ENCODE measurements around the gene GRIP1. TPM values are rescaled to one million over a fixed set of nuclear protein-coding genes. Genes with fewer than 3 reads are reported as not detected.

GRIP1 gene
- total and polyA plus RNA-seq, 4 donors: 0.38 to 3.4 (median 1.3) TPM

GRCh38 chr12:66359300-66359699, 319.6 kb downstream of the GRIP1 start:
- DNase-seq: no peak
- Histone ChIP-seq H3K9me3 (ENCODE audit: control insufficient read depth, low read length) (no peaks in the 10 kb centered on the region), H3K27ac (ENCODE audit: low read depth in 1 of 2, low read length in 2 of 2) (no peak overlapping the region), H3K36me3 (ENCODE audit: control insufficient read depth in 1 of 2, insufficient read depth in 2 of 2, low read length in 1 of 2) (no peaks in the 10 kb centered on the region), H3K27me3 (ENCODE audit: control insufficient read depth in 1 of 2, insufficient read depth in 2 of 2, low read length in 1 of 2) (no peaks in the 10 kb centered on the region), H3K4me3 (ENCODE audit: low read length in 2 of 2) (no peak overlapping the region), H3K4me1 (ENCODE audit: control insufficient read depth in 1 of 2, insufficient read depth in 2 of 2, low read length in 2 of 2) (no peaks in the 10 kb centered on the region)
- no peak for ATAC-seq (ENCODE audit: low FRiP score)
- intact Hi-C loops (cut with DNase I): no loop called here

- Histone ChIP-seq H3K36me3 (ENCODE audit: control insufficient read depth in 1 of 2, insufficient read depth in 2 of 2, low read length in 1 of 2) (no peaks in the 10 kb centered on the region), H3K27me3 (ENCODE audit: control insufficient read depth in 1 of 2, insufficient read depth in 2 of 2, low read length in 1 of 2) (no peaks in the 10 kb centered on the region), H3K9me3 (ENCODE audit: control insufficient read depth, low read length) (no peaks in the 10 kb centered on the region), H3K4me1 (ENCODE audit: control insufficient read depth in 1 of 2, insufficient read depth in 2 of 2, low read length in 2 of 2) (no peaks in the 10 kb centered on the region), H3K27ac (ENCODE audit: low read depth in 1 of 2, low read length in 2 of 2) (no peak overlapping the region), H3K4me3 (ENCODE audit: low read length in 2 of 2) (no peak overlapping the region)
- intact Hi-C loops (cut with DNase I): no loop called here
- DNase-seq (no peak), ATAC-seq (ENCODE audit: low FRiP score) (no peak)
- 70 to 71% methylated on average over 6 of the region's 6 CpGs for WGBS, 2 donors
Observed at GRCh38 chr12:66354291-66354690, 324.6 kb downstream of the GRIP1 start.

GRCh38 chr12:66352899-66353298, 326.0 kb downstream of the GRIP1 start:
- intact Hi-C loops (cut with DNase I): no loop called here
- Histone ChIP-seq H3K27me3 (ENCODE audit: control insufficient read depth in 1 of 2, insufficient read depth in 2 of 2, low read length in 1 of 2) (no peaks in the 10 kb centered on the region), H3K36me3 (ENCODE audit: control insufficient read depth in 1 of 2, insufficient read depth in 2 of 2, low read length in 1 of 2) (no peaks in the 10 kb centered on the region), H3K4me1 (ENCODE audit: control insufficient read depth in 1 of 2, insufficient read depth in 2 of 2, low read length in 2 of 2) (no peaks in the 10 kb centered on the region), H3K4me3 (ENCODE audit: low read length in 2 of 2) (no peak overlapping the region), H3K9me3 (ENCODE audit: control insufficient read depth, low read length) (no peaks in the 10 kb centered on the region), H3K27ac (ENCODE audit: low read depth in 1 of 2, low read length in 2 of 2) (no peak overlapping the region)
- DNase-seq: no peak
- ATAC-seq (ENCODE audit: low FRiP score): no peak
- 97% methylated on average over 8 of the region's 8 CpGs for WGBS, 2 donors

GRCh38 chr12:66352197-66352596, 326.7 kb downstream of the GRIP1 start:
- Histone ChIP-seq H3K9me3 (ENCODE audit: control insufficient read depth, low read length) (no peaks in the 10 kb centered on the region), H3K4me3 (ENCODE audit: low read length in 2 of 2) (no peak overlapping the region), H3K27ac (ENCODE audit: low read depth in 1 of 2, low read length in 2 of 2) (no peak overlapping the region), H3K36me3 (ENCODE audit: control insufficient read depth in 1 of 2, insufficient read depth in 2 of 2, low read length in 1 of 2) (no peaks in the 10 kb centered on the region), H3K27me3 (ENCODE audit: control insufficient read depth in 1 of 2, insufficient read depth in 2 of 2, low read length in 1 of 2) (no peaks in the 10 kb centered on the region), H3K4me1 (ENCODE audit: control insufficient read depth in 1 of 2, insufficient read depth in 2 of 2, low read length in 2 of 2) (no peaks in the 10 kb centered on the region)
- intact Hi-C loops (cut with DNase I): no loop called here
- DNase-seq: no peak
- WGBS, 2 donors: 77 to 83% methylated on average over 9 of the region's 9 CpGs
- no peak for ATAC-seq (ENCODE audit: low FRiP score)

- Histone ChIP-seq H3K27me3 (ENCODE audit: control insufficient read depth in 1 of 2, insufficient read depth in 2 of 2, low read length in 1 of 2) (no peaks in the 10 kb centered on the region), H3K27ac (ENCODE audit: low read depth in 1 of 2, low read length in 2 of 2) (no peak overlapping the region), H3K36me3 (ENCODE audit: control insufficient read depth in 1 of 2, insufficient read depth in 2 of 2, low read length in 1 of 2) (no peaks in the 10 kb centered on the region), H3K4me1 (ENCODE audit: control insufficient read depth in 1 of 2, insufficient read depth in 2 of 2, low read length in 2 of 2) (no peaks in the 10 kb centered on the region), H3K9me3 (ENCODE audit: control insufficient read depth, low read length) (no peaks in the 10 kb centered on the region), H3K4me3 (ENCODE audit: low read length in 2 of 2) (no peak overlapping the region)
- DNase-seq: no peak
- ATAC-seq (ENCODE audit: low FRiP score): no peak
- intact Hi-C loops (cut with DNase I): no loop called here
- 90 to 93% methylated on average over 2 of the region's 2 CpGs for WGBS, 2 donors
Observed at GRCh38 chr12:66351301-66351700, 327.6 kb downstream of the GRIP1 start.

- Histone ChIP-seq H3K9me3 (ENCODE audit: control insufficient read depth, low read length) (peaks cover 3% of the 10 kb centered on the region), H3K4me1 (ENCODE audit: control insufficient read depth in 1 of 2, insufficient read depth in 2 of 2, low read length in 2 of 2) (no peaks in the 10 kb centered on the region), H3K27me3 (ENCODE audit: control insufficient read depth in 1 of 2, insufficient read depth in 2 of 2, low read length in 1 of 2) (no peaks in the 10 kb centered on the region), H3K36me3 (ENCODE audit: control insufficient read depth in 1 of 2, insufficient read depth in 2 of 2, low read length in 1 of 2) (peaks cover 0 to 4% of the 10 kb centered on the region in 2 donors), H3K4me3 (ENCODE audit: low read length in 2 of 2) (no peak overlapping the region), H3K27ac (ENCODE audit: low read depth in 1 of 2, low read length in 2 of 2) (no peak overlapping the region)
- no peak for ATAC-seq (ENCODE audit: low FRiP score)
- DNase-seq: no peak
- WGBS, 2 donors: 97 to 99% methylated on average over 2 of the region's 2 CpGs
- intact Hi-C loops (cut with DNase I): no loop called here
Observed at GRCh38 chr12:66345956-66346355, 332.9 kb downstream of the GRIP1 start.

GRCh38 chr12:66345212-66345611, 333.7 kb downstream of the GRIP1 start:
- Histone ChIP-seq H3K27me3 (ENCODE audit: control insufficient read depth in 1 of 2, insufficient read depth in 2 of 2, low read length in 1 of 2) (no peaks in the 10 kb centered on the region), H3K36me3 (ENCODE audit: control insufficient read depth in 1 of 2, insufficient read depth in 2 of 2, low read length in 1 of 2) (peaks cover 0 to 6% of the 10 kb centered on the region in 2 donors), H3K9me3 (ENCODE audit: control insufficient read depth, low read length) (peaks cover 3% of the 10 kb centered on the region), H3K4me3 (ENCODE audit: low read length in 2 of 2) (no peak overlapping the region), H3K27ac (ENCODE audit: low read depth in 1 of 2, low read length in 2 of 2) (no peak overlapping the region), H3K4me1 (ENCODE audit: control insufficient read depth in 1 of 2, insufficient read depth in 2 of 2, low read length in 2 of 2) (no peaks in the 10 kb centered on the region)
- intact Hi-C loops (cut with DNase I): no loop called here
- 86 to 91% methylated on average over 3 of the region's 3 CpGs for WGBS, 2 donors
- ATAC-seq (ENCODE audit: low FRiP score): no peak
- DNase-seq: no peak

- DNase-seq: no peak
- Histone ChIP-seq H3K4me1 (ENCODE audit: control insufficient read depth in 1 of 2, insufficient read depth in 2 of 2, low read length in 2 of 2) (no peaks in the 10 kb centered on the region), H3K36me3 (ENCODE audit: control insufficient read depth in 1 of 2, insufficient read depth in 2 of 2, low read length in 1 of 2) (peaks cover 0 to 6% of the 10 kb centered on the region in 2 donors), H3K27me3 (ENCODE audit: control insufficient read depth in 1 of 2, insufficient read depth in 2 of 2, low read length in 1 of 2) (no peaks in the 10 kb centered on the region), H3K27ac (ENCODE audit: low read depth in 1 of 2, low read length in 2 of 2) (no peak overlapping the region), H3K9me3 (ENCODE audit: control insufficient read depth, low read length) (peaks cover 3% of the 10 kb centered on the region), H3K4me3 (ENCODE audit: low read length in 2 of 2) (no peak overlapping the region)
- intact Hi-C loops (cut with DNase I): no loop called here
- no peak for ATAC-seq (ENCODE audit: low FRiP score)
- 96 to 98% methylated on average over 4 of the region's 4 CpGs for WGBS, 2 donors
Observed at GRCh38 chr12:66341126-66341525, 337.8 kb downstream of the GRIP1 start.

- Histone ChIP-seq H3K4me1 (ENCODE audit: control insufficient read depth in 1 of 2, insufficient read depth in 2 of 2, low read length in 2 of 2) (no peaks in the 10 kb centered on the region), H3K27ac (ENCODE audit: low read depth in 1 of 2, low read length in 2 of 2) (no peak overlapping the region)
- WGBS, 2 donors: 93 to 97% methylated on average over 2 of the region's 2 CpGs
Observed at GRCh38 chr12:66340131-66340530, 338.7 kb downstream of the GRIP1 start.

More at GRCh38 chr12:66340131-66340530, 338.7 kb downstream of the GRIP1 start:
- peaks cover 0 to 6% of the 10 kb centered on the region in 2 donors for H3K36me3 ChIP-seq (ENCODE audit: control insufficient read depth in 1 of 2, insufficient read depth in 2 of 2, low read length in 1 of 2)
- H3K27me3 ChIP-seq (ENCODE audit: control insufficient read depth in 1 of 2, insufficient read depth in 2 of 2, low read length in 1 of 2): no peaks in the 10 kb centered on the region
- intact Hi-C loops (cut with DNase I): no loop called here
- DNase-seq (no peak), ATAC-seq (ENCODE audit: low FRiP score) (no peak)
- H3K4me3 ChIP-seq (ENCODE audit: low read length in 2 of 2): no peak overlapping the region
- H3K9me3 ChIP-seq (ENCODE audit: control insufficient read depth, low read length): peaks cover 3% of the 10 kb centered on the region
